Measurements from ENCODE around the gene TMEM258. TPM values are rescaled to one million over a fixed set of nuclear protein-coding genes. Genes with fewer than 3 reads are reported as not detected.
A peak's percentile ranks its signal among the peaks of the same experiment; 100 is the strongest.

The TMEM258 gene
- polyA plus RNA-seq, 2 of the 4 experiments (the other 2 are of a cell fraction): 257 to 280 TPM

DNA sequence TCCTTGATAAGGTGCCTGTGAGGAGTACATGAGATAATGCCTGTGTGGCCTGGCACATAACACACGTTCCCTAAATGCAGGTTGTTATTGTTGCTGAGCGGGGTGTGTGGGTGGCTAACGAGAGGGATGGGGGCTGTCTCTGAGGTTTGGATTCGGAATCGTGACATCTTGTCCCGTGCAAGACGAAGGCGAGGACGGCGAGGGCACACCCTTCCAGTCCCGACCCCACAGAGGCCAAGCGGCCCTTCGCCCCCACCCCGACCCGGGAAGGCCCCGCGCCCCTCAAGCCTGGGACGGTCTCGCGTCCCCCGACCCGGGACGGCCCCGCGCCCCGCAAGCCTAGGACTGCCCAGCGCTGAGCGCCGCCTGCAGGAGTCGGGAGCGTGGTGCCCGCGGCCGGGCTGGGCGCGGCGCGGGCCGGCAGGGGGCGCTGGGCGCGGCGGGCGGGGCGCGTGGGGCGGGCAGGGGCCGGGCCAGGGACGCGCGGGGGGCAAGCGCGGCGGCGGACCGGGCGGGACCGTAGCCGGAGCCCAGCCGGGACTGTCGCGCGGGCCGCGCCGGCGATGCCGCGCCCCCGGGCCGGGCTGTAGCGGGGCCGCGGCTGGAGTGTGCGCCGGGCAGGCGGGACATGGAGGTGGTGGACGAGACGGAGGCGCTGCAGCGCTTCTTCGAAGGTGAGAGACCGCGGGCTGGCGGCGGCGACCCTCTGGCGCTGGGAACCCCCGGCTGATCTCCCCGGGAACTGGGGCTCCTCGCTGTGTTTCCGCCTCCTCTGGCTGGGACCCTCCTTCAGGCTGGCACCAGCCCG is 40.1 kb downstream of the TMEM258 start, which contains the start of gene MYRF (continued):
- TF ChIP-seq, protein P1, sequence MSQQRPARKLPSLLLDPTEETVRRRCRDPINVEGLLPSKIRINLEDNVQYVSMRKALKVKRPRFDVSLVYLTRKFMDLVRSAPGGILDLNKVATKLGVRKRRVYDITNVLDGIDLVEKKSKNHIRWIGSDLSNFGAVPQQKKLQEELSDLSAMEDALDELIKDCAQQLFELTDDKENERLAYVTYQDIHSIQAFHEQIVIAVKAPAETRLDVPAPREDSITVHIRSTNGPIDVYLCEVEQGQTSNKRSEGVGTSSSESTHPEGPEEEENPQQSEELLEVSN (IDR thresholded peaks at IDR 0.05; ENCODE audit: borderline replicate concordance, low read depth): no peak
- TF ChIP-seq ZNF302 (CRISPR knock-in tag; IDR thresholded peaks at IDR 0.05) (no peak), RAD21 (conservative IDR thresholded peaks at IDR 0.05 in 1 of 2, IDR thresholded peaks at IDR 0.05 in 1 of 2) (peak; percentile 21 to 48; a peak in 4 of 5 replicates), ESRRA (IDR thresholded peaks at IDR 0.05; ENCODE audit: borderline replicate concordance, low read length) (no peak), CEBPB (IDR thresholded peaks at IDR 0.05) (no peak), KDM5A (IDR thresholded peaks at IDR 0.05) (no peak), JUN (IDR thresholded peaks at IDR 0.05) (no peak), CTCF (IDR thresholded peaks at IDR 0.05) (peak; percentile 98)
- TF ChIP-seq, protein P2, sequence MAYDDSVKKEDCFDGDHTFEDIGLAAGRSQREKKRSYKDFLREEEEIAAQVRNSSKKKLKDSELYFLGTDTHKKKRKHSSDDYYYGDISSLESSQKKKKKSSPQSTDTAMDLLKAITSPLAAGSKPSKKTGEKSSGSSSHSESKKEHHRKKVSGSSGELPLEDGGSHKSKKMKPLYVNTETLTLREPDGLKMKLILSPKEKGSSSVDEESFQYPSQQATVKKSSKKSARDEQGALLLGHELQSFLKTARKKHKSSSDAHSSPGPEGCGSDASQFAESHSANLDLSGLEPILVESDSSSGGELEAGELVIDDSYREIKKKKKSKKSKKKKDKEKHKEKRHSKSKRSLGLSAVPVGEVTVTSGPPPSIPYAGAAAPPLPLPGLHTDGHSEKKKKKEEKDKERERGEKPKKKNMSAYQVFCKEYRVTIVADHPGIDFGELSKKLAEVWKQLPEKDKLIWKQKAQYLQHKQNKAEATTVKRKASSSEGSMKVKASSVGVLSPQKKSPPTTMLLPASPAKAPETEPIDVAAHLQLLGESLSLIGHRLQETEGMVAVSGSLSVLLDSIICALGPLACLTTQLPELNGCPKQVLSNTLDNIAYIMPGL (CRISPR knock-in tag; IDR thresholded peaks at IDR 0.05; ENCODE audit: borderline replicate concordance): no peak

DNA sequence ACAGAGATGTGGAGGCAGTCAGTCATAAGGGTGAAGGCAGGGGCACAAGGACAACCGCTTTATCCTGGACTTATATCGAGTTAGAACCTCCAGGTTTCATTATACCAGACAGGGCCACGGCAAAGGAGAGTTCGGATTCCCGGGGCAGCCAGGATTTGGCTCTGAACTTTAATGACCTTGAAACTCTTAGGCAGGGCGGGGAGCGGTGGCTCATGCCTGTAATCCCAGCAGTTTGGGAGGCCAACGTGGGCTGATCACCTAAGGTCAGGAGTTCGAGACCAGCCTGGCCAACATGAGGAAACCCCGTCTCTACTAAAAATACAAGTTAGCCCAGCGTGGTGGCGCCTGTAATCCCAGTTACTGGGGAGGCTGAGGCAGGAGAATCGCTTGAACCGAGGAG is 41.0 kb downstream of the TMEM258 start:
- Histone ChIP-seq H3K27ac (no peak overlapping the region), H3K4me3 (no peak overlapping the region), H3K4me2 (no peak overlapping the region), H3K9me3 (no peaks in the 10 kb centered on the region), H3K4me1 (peaks cover 48% of the 10 kb centered on the region)
- no peak for TF ChIP-seq HEYL (CRISPR knock-in tag; IDR thresholded peaks at IDR 0.05)
- TF ChIP-seq, protein P1 (IDR thresholded peaks at IDR 0.05; ENCODE audit: borderline replicate concordance, low read depth): no peak
- ATAC-seq (no peak), FAIRE-seq (no peak), DNase-seq (ENCODE audit: low read depth in 1 of 2, low spot score in 1 of 2) (no peak)
- ChIA-PET POLR2A (no interaction called here), CTCF (interaction anchor here (0.6 to 11.1 kb wide), 11 partner anchors 8 to 357 kb away, joined by 3 to 156 read pairs (median 14); partner anchors contain the start of genes FEN1 and TMEM258)
- WGBS (ENCODE audit: missing lambda C conversion rate): 80% methylated on average over 14 of the region's 14 CpGs

DNA sequence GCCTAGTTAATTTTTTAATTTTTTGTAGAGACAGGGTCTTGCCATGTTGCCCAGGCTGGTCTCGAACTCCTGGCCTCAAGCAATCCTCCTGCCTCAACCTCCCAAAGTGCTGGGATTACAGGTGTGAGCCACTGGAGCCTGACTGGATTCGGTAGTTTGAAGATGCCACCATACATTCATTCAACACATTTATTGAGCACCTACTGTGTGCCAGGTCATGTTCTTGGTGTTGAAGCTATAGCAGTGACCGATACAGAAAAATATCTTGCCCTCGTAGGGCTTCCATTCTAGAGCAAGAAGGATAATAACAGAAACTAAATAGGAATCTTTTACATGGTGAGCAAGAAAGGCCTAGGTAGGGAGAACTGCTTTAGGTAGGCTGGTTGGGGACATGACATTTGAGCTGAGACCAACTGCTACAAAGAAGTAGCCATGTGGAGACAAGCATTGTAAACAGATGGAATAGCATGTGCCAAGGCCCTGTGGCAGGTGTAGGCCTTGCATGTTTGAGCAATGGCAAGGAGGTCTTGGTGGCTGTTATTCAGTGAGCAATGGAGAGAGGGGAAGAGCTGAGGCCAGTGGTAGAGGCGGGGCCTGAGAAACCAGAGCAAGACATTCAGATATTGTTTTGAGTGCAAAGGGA is 41.6 kb downstream of the TMEM258 start:
- DNase-seq (ENCODE audit: low read depth in 1 of 2, low spot score in 1 of 2) (no peak), ATAC-seq (no peak), FAIRE-seq (no peak)
- peak; percentile 31; the same call in 1 of the 2 replicates for TF ChIP-seq KDM1A (IDR thresholded peaks at IDR 0.05; ENCODE audit: low read depth)
- TF ChIP-seq, protein P2 (CRISPR knock-in tag; IDR thresholded peaks at IDR 0.05; ENCODE audit: borderline replicate concordance): no peak
- Histone ChIP-seq H3K4me3 (no peak overlapping the region), H3K4me2 (no peak overlapping the region), H3K9me3 (no peaks in the 10 kb centered on the region), H3K4me1 (peaks cover 42% of the 10 kb centered on the region), H3K27ac (no peak overlapping the region)
- CTCF ChIA-PET: interaction anchor here (0.9 to 11.1 kb wide), 12 partner anchors 7 to 358 kb away, joined by 3 to 156 read pairs (median 29); partner anchors contain the start of genes FEN1 and TMEM258
- POLR2A ChIA-PET: no interaction called here
- WGBS (ENCODE audit: missing lambda C conversion rate): 93% methylated on average over 5 of the region's 5 CpGs

Measured in A549 (cell line).